HL-60 (cell line): Measurements from ENCODE around the gene CACNA2D1.

Experiments
- DNase-seq, 2 experiments: peaks; one replicate each; pipeline ENCODE4 v3.0.0-alpha.2; 2010 to 2020; ENCODE audit warnings: low read depth in 1 of 2, low spot score in 1 of 2
- H3K27ac ChIP-seq: fragments of 250-450 bp; sonication (Bioruptor Pico); replicated peaks from 2 replicates; pipeline ENCODE4 v1.5.1; 2020; ENCODE audit warnings: mild to moderate bottlenecking, moderate library complexity
- H3K27me3 ChIP-seq: fragments of 250-450 bp; sonication (Bioruptor Pico); 2 replicates; pipeline ENCODE4 v1.5.1; 2021; ENCODE audit warnings: mild to moderate bottlenecking, moderate library complexity; ENCODE audit not compliant: insufficient read depth, poor library complexity, severe bottlenecking
- H3K4me3 ChIP-seq: replicated peaks from 2 replicates; pipeline ENCODE4 v1.5.1; 2011; ENCODE audit warnings: mild to moderate bottlenecking, control low read depth, low read length; ENCODE audit not compliant: insufficient read depth
- CTCF ChIP-seq: IDR thresholded peaks from one replicate; pipeline ENCODE4 v1.5.1; 2011; ENCODE audit warnings: low read length, control low read depth, inconsistent platforms; ENCODE audit not compliant: insufficient read depth
- GABPA ChIP-seq: IDR thresholded peaks from 2 replicates; pipeline ENCODE4 v1.6.1; 2012; ENCODE audit warnings: low read depth
- POLR2AphosphoS5 ChIP-seq: IDR thresholded peaks from 2 replicates; pipeline ENCODE4 v1.6.1; 2012; ENCODE audit warnings: low read depth
- REST ChIP-seq: IDR thresholded peaks from 2 replicates; pipeline ENCODE4 v1.6.1; 2012; ENCODE audit warnings: low read depth; ENCODE audit not compliant: insufficient replicate concordance
- SPI1 ChIP-seq: IDR thresholded peaks from 2 replicates; pipeline ENCODE4 v1.6.1; 2012; ENCODE audit warnings: low read depth, mild to moderate bottlenecking, borderline replicate concordance

CACNA2D1 gene

GRCh38 chr7:82428186-82428961 is 15.2 kb downstream of the CACNA2D1 start:
- TF ChIP-seq GABPA (no peak), CTCF (no peak), POLR2AphosphoS5 (no peak), REST (no peak), SPI1 (no peak)
- no peak for DNase-seq
- Histone ChIP-seq H3K27me3 (no peaks in the 10 kb centered on the region), H3K27ac (no peak overlapping the region), H3K4me3 (no peak overlapping the region)

- TF ChIP-seq SPI1, result no peak
- TF ChIP-seq CTCF, result no peak
- no peak for TF ChIP-seq GABPA
- TF ChIP-seq REST, result no peak
- TF ChIP-seq POLR2AphosphoS5, result no peak
- DNase-seq, result no peak
- Histone ChIP-seq H3K27ac (no peak overlapping the region), H3K27me3 (no peaks in the 10 kb centered on the region), H3K4me3 (no peak overlapping the region)
Measured at GRCh38 chr7:82423446-82423845, 20.1 kb downstream of the CACNA2D1 start.

- no peak for DNase-seq
- no peak for TF ChIP-seq REST
- no peak for TF ChIP-seq CTCF
- Histone ChIP-seq H3K4me3 (no peak overlapping the region), H3K27ac (no peak overlapping the region), H3K27me3 (no peaks in the 10 kb centered on the region)
Measured at GRCh38 chr7:82419200-82419599, 24.4 kb downstream of the CACNA2D1 start.
